DMS114 treated with DMSO at 0.1 percent for 48 hours (cell line): ENCODE results near the gene SFI1.
"Not testable (repeated sequence)": the region's sequence is repeated elsewhere in the genome, so short reads cannot be mapped to it uniquely, and the experiment has no call there.

Experiments
- DNase-seq: peaks from one replicate; lab custom pipeline; 2025; ENCODE audit not compliant: unreplicated experiment; lab: John Stamatoyannopoulos, UW

The SFI1 gene

DNA sequence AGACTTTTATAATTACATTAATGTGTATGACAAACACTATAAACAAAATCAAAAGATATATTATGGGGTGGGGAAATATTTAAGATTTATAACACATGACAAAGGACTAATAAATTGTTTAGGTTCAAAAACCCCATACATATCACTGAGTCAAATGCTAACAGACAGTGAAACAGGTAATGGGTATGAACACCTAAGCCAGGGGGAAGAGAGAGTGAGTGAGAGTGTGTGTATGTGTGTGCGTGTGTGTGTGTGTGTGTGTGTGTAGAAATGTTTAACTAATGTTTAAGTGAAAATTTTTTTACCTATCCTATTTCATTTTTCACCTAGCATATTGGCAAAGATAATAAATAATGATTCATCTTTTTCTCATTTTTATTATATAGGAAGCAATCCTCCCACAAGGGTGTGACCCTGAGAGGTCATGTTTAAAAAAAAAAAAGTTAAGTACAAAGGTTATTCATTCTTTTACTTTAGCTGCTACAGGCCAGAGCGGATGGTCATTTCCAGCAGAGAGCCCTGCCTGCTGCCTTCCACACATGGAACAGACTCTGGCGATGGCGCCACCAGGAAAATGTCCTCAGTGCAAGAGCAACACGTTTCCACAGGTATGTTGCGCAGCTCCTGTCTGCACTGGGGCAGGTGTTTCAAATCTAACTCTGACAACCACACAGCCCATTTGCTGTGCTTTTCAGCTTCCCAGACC is 92.8 kb downstream of the SFI1 start:
- no peak for DNase-seq

DNA sequence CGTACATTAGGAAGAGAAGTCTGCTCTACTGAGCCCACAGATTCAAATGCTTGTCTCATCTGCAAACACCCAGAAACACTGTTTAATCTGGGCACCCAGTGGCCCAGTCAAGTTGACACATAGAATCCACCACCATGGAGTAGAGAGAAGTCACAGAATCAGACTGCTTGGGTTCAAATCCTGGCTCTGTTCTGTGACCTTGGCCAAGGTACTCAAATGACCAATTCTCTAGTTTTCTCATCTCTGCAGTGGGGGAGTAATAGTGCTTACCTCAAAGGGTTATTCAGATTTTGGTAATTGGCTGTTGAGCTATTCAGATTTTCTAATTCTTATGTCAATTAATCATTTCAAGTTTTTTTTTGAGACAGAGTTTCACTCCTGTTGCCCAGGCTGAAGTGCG is 93.8 kb downstream of the SFI1 start:
- not testable (repeated sequence) for DNase-seq

GRCh38 chr22:31595271-31595670 is 98.9 kb downstream of the SFI1 start:
- DNase-seq = no peak

GRCh38 chr22:31602259-31602952 is 106.1 kb downstream of the SFI1 start:
- no peak for DNase-seq

- DNase-seq = no peak
Measured at GRCh38 chr22:31603081-31603525, 106.8 kb downstream of the SFI1 start.

DNA sequence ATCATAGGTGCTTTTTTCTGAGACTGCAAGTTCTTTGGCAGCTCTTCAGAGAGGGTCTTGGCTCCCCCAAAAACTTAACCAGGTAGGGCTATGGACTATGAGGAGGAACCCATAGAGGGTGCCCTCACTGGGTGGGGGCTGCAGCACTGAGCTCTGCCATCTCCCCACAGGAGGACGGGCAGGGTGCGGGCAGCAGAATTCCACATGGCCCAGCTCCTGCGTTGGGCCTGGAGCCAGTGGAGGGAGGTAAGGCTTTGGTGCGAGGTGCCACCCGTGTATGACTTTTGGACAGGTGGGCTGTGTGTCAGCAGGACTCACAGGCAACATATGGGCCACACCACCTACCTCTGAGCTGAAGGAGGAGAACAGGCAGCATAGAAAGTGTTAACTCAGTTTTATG is 107.2 kb downstream of the SFI1 start:
- no peak for DNase-seq

GRCh38 chr22:31604137-31604705 is 107.9 kb downstream of the SFI1 start:
- DNase-seq = no peak

DNA sequence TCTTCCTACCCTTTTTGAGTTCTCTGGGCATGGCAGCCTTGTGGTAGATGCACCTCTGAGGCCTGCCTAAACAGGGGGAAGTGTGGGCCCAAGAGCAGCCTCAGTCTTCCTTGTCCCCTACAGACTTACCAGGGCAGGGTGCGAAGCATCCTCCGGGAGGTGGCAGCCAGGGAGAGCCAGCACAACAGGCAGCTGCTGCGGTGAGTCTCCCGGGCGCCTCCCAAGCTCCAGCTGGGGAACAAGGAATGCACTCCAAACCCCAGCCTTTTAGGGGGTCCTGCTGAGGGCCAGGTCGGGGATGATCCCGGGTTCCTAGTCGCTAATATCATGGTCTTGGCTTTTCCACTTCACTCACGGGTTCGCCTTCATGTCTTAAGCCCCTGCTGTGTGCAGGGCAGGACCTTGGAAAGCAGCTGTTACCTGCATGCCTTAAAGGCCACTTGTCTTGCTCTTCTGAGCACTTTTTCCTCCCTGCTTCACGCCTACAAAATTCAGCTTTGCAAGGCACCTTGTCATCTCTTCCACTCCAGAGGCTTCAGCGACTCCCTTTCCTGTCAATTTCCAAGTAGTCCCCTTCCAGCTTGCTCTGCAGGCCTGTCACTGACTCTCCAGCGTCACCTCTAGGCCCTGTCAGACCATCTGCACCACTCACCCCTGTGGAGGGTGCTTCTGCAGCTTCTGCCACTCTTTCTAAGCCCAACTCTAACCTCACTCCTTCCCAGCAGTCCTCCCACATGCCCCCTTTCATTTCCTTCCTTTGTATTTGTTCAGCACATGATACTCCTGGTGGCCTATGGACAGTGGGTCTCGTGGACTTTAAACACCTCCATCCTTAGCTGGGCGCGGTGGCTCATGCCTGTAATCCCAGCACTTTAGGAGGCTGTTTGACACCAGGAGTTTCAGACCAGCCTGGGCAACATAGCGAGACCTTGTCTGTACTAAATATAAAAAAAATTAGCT is 108.7 kb downstream of the SFI1 start:
- DNase-seq = no peak

GRCh38 chr22:31605851-31606585 is 109.7 kb downstream of the SFI1 start:
- no peak for DNase-seq

DNA sequence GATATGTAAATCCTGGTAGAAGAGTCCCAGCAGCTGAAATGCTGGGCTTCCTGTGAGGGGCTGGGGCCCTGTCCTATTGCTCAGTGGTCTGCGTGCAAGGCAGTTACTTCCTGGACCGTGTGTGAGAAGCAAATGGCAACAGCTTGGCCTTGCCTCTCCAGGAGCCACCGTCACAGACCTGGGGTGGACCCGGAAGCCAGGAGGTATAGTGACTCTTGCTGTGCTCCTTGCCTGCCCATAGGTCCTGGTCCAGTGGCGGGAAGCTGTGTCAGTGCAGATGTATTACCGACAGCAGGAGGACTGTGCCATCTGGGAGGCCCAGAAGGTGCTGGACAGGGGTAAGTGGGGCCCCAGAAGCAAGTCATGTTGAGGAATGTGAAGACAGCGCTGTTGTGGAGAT is 111.4 kb downstream of the SFI1 start:
- DNase-seq = no peak

GRCh38 chr22:31609716-31610115 is 113.4 kb downstream of the SFI1 start:
- no peak for DNase-seq

- no peak for DNase-seq
Measured at GRCh38 chr22:31610611-31611010, 114.3 kb downstream of the SFI1 start.

- no peak for DNase-seq
Measured at GRCh38 chr22:31611061-31611760, 114.9 kb downstream of the SFI1 start.

DNA sequence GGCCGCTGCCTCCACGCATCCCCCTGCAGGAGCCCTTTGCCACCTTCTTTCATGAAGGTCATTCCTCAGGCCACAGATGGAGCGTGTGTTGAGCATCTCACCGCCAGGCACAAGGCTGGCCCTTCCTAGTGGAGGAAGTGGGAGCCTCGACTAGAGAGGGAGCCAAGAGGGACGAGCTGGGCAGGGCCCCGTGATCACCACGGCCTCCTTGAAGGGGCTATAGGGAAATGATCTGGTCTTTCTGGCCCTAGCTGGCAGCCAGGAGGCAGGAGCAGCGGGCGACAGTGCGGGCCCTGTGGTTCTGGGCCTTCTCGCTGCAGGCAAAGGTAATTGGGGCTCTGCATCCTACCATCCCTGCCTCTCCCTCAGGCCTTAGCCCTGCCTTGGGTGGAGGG is 116.6 kb downstream of the SFI1 start:
- DNase-seq = no peak

DNA sequence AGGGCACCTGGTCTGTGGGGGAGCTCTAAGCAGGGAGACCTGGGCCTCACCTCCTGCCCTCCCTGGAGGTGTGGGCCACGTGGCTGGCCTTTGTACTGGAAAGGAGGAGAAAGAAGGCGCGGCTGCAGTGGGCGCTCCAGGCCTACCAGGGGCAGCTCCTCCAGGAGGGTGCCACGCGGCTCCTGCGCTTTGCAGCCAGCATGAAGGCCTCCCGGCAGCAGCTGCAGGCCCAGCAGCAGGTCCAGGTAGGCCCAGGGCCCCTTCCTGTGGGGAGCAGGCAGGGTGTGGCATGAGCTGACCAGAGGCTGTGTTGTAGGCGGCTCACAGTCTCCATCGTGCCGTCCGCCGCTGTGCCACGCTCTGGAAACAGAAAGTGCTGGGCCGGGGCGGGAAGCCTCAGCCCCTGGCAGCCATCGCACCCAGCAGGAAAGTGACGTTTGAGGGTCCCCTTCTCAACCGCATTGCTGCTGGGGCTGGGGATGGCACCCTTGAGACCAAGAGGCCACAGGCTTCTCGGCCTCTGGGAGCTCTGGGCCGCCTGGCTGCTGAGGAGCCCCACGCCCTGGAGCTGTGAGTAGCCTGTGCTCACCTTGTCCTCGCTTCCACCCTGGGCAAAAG is 117.1 kb downstream of the SFI1 start:
- no peak for DNase-seq

DNA sequence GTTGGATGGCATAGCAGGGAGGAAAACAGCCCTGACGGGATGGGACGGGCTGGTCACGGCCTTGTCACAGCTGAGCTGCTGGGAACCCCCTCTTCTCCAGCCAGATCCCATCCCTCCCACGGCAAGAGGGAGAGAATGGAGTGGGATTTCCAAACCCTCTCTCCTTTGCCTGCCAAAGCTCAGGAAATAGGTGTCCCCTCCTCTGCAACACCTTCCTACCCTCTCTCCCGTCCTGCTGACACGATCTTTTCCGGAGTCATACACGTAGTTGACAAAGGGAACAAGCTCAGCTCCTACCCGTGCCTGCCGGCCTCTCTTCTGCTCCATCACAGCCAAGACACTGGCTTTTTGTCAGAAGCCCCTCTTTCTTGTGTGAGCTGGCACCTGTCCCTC is 117.6 kb downstream of the SFI1 start:
- DNase-seq = no peak

DNA sequence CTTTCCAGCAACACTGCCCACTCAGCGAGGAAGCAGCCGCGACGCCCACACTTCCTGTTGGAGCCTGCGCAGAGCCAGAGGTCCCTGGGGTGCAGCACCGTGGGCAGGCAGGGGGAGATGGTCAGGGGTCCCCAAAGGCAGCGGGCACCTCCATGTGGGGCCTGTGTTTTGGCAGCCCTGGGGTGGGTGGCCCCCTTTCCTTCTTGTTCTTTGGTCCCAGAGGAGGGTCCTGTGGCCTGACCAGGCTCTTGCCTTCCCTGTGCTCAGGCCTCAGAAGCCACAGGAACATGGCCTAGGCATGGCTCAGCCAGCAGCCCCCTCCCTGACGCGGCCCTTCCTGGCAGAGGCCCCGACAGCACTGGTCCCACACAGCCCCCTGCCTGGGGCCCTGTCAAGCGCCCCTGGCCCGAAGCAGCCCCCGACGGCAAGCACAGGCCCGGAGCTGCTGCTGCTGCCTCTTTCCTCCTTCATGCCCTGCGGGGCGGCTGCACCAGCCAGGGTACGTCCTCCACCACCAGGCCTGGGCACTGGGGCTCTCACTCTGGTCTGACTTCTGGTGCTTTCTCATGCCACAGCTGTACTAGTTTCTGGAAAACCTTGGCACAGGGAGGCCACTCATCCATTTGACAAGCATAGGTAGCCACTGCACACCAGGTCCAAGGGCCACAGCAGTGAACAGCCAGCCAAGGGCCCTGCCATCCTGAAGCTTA is 118.6 kb downstream of the SFI1 start:
- no peak for DNase-seq

- no peak for DNase-seq
Measured at GRCh38 chr22:31615491-31615860, 119.1 kb downstream of the SFI1 start.

DNA sequence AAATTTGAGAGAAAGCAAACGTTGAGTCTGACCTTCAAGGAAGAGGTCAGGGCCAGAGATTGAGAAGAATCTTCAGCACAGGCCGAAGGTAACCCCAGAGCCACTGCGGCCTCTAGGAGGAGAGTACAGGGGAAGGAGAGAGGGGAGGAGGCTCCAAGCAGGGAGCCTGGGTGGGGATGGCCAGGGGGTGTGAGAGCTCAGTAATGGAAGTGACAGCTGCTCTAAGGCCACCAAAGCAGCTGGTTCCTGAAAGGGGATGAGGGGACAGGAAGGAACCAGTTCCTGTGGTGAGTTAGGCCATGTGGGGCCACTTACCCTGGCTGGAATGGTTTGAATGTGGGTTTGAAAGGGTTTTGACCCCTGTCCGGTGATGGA is 119.6 kb downstream of the SFI1 start:
- DNase-seq = no peak
